ENCODE results near the gene HOXB5. TPM values are rescaled to one million over a fixed set of nuclear protein-coding genes. Genes with fewer than 3 reads are reported as not detected.
A peak's percentile ranks its signal among the peaks of the same experiment; 100 is the strongest.

HOXB5 gene
- total RNA-seq, 1 donor from 2014 or later, result not detected

- no peaks in the 10 kb centered on the region for H3K4me1 ChIP-seq
- H3K9me3 Mint-ChIP-seq, result peaks cover 7% of the 10 kb centered on the region
- peak; percentile 79 for DNase-seq (ENCODE audit: low spot score)
- H3K4me1 Mint-ChIP-seq, result peaks cover 11% of the 10 kb centered on the region
- H3K4me3 ChIP-seq, result peak overlapping the region; percentile 30
- H3K27ac ChIP-seq, result no peak overlapping the region
- peak overlapping the region; percentile 68 for H3K4me3 Mint-ChIP-seq
- no peaks in the 10 kb centered on the region for H3K36me3 Mint-ChIP-seq
- H3K36me3 ChIP-seq, result no peaks in the 10 kb centered on the region
- H4K20me1 ChIP-seq (ENCODE audit: low read depth), result peaks cover 79% of the 10 kb centered on the region
- H3K9ac ChIP-seq, result no peak overlapping the region
- peaks cover 88% of the 10 kb centered on the region for H3K27me3 Mint-ChIP-seq (ENCODE audit: insufficient read depth, low read depth)
- H3K27ac Mint-ChIP-seq, result no peak overlapping the region
- peak overlapping the region; percentile 70 for H3K4me2 ChIP-seq
- H3K9me3 ChIP-seq (ENCODE audit: low read depth), result no peaks in the 10 kb centered on the region
- peaks cover 8% of the 10 kb centered on the region for H3F3A ChIP-seq (ENCODE audit: low read depth)
- no peaks in the 10 kb centered on the region for H3K79me2 ChIP-seq (ENCODE audit: low read depth)
- peaks cover 100% of the 10 kb centered on the region for H3K27me3 ChIP-seq
- H2AFZ ChIP-seq (replicated peaks), result peak overlapping the region; percentile 53
- peak; percentile 96 for TF ChIP-seq EZH2phosphoT487 (IDR thresholded peaks at IDR 0.05)
- peak; percentile 94 for TF ChIP-seq EZH2 (IDR thresholded peaks at IDR 0.05)
- peak; percentile 22 for TF ChIP-seq CTCF (IDR thresholded peaks at IDR 0.05)
These were observed 50.3 kb downstream of the HOXB5 start for GRCh38 chr17:48543107-48543853.

GRCh38 chr17:48542698-48543106 lies 50.9 kb downstream of the HOXB5 start:
- H2AFZ ChIP-seq (replicated peaks), result peak overlapping the region; percentile 53
- no peaks in the 10 kb centered on the region for H3K4me1 ChIP-seq
- Mint-ChIP-seq H3K9me3 (peaks cover 7% of the 10 kb centered on the region), H3K27ac (no peak overlapping the region), H3K4me3 (peak overlapping the region; percentile 68), H3K4me1 (peaks cover 11% of the 10 kb centered on the region), H3K36me3 (no peaks in the 10 kb centered on the region), H3K27me3 (ENCODE audit: insufficient read depth, low read depth) (peaks cover 82% of the 10 kb centered on the region)
- H3K79me2 ChIP-seq (ENCODE audit: low read depth), result no peaks in the 10 kb centered on the region
- no peaks in the 10 kb centered on the region for H3K9me3 ChIP-seq (ENCODE audit: low read depth)
- peaks cover 100% of the 10 kb centered on the region for H3K27me3 ChIP-seq
- H3K4me2 ChIP-seq, result peak overlapping the region; percentile 70
- H3F3A ChIP-seq (ENCODE audit: low read depth), result peaks cover 8% of the 10 kb centered on the region
- no peak overlapping the region for H3K27ac ChIP-seq
- TF ChIP-seq EZH2 (IDR thresholded peaks at IDR 0.05) (peak; percentile 98), EZH2phosphoT487 (IDR thresholded peaks at IDR 0.05) (no peak)
- no peak overlapping the region for H3K9ac ChIP-seq
- no peaks in the 10 kb centered on the region for H3K36me3 ChIP-seq
- DNase-seq (ENCODE audit: low spot score), result no peak
- no peak overlapping the region for H3K4me3 ChIP-seq
- peaks cover 73% of the 10 kb centered on the region for H4K20me1 ChIP-seq (ENCODE audit: low read depth)

GRCh38 chr17:48542114-48542656 lies 51.4 kb downstream of the HOXB5 start:
- peak overlapping the region; percentile 54 for H2AFZ ChIP-seq (replicated peaks)
- peaks cover 5% of the 10 kb centered on the region for H3F3A ChIP-seq (ENCODE audit: low read depth)
- H3K79me2 ChIP-seq (ENCODE audit: low read depth), result no peaks in the 10 kb centered on the region
- no peaks in the 10 kb centered on the region for H3K36me3 ChIP-seq
- peak overlapping the region; percentile 62 for H3K4me2 ChIP-seq
- no peaks in the 10 kb centered on the region for H3K4me1 ChIP-seq
- peaks cover 100% of the 10 kb centered on the region for H3K27me3 ChIP-seq
- peak; percentile 97 for TF ChIP-seq EZH2 (IDR thresholded peaks at IDR 0.05)
- no peak for TF ChIP-seq CTCF (IDR thresholded peaks at IDR 0.05)
- TF ChIP-seq EZH2phosphoT487 (IDR thresholded peaks at IDR 0.05), result peak; percentile 94
- peaks cover 7% of the 10 kb centered on the region for H3K9me3 Mint-ChIP-seq
- H3K9me3 ChIP-seq (ENCODE audit: low read depth), result no peaks in the 10 kb centered on the region
- H3K4me3 Mint-ChIP-seq, result peak overlapping the region; percentile 71
- peak overlapping the region; percentile 32 for H3K4me3 ChIP-seq
- no peaks in the 10 kb centered on the region for H3K36me3 Mint-ChIP-seq
- peak; percentile 39 for DNase-seq (ENCODE audit: low spot score)
- no peak overlapping the region for H3K27ac ChIP-seq
- H3K27ac Mint-ChIP-seq, result no peak overlapping the region
- no peak overlapping the region for H3K9ac ChIP-seq
- H3K4me1 Mint-ChIP-seq, result peaks cover 11% of the 10 kb centered on the region
- peaks cover 82% of the 10 kb centered on the region for H3K27me3 Mint-ChIP-seq (ENCODE audit: insufficient read depth, low read depth)
- peaks cover 68% of the 10 kb centered on the region for H4K20me1 ChIP-seq (ENCODE audit: low read depth)
